ENCODE measurements around the gene ABHD16A. TPM values are rescaled to one million over a fixed set of nuclear protein-coding genes. Genes with fewer than 3 reads are reported as not detected.

Gene ABHD16A
- polyA plus RNA-seq, 1 donor = 60.7 TPM

DNA sequence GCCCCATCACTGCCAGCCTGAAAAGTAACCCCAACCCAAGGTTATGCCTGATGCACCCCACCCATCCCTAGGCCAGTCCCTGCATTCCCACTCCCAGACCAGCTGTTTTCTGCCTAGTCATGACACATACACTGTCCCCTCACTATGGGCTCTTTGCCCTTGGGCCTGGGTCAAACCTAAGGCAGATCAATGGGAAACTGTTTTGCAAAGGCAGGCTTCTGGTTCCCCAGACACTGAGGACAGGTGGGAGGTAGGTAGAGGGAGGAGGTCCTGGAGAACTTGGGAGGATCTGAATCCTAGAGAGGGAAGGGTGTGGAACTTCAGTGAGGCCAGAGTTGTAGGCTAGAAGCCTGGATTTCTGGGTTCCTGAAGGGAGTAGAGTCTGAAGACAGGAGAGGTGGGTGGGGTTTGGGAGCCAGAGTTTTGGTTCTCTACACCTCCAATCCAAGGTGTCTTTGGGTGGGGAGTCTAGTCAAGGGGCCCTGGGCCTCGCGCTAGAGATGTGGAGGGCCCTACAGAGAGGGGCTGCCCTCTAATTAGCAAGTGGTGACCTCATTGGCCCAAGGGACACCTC is 31.2 kb upstream of the ABHD16A start:
- no peak for DNase-seq

DNA sequence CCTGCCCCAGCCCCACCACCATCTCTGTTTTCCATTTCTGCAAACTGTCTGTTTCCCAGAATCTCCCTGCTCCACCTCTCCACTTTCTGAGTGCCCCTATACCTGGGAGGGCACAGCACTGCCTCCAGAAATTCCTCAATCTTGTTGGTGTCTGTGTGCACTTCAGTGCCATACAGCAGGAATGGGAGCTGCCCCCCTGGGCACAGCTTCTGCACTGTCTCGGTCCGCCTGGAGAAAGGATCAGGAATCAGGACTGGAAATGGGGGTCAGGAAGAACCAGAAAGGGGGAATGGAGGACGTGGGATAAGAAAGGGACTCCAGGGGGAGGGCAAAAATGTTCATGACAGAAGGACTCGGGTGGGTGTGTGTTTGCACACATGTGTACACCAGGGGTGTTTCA is 30.6 kb upstream of the ABHD16A start:
- DNase-seq = no peak

DNA sequence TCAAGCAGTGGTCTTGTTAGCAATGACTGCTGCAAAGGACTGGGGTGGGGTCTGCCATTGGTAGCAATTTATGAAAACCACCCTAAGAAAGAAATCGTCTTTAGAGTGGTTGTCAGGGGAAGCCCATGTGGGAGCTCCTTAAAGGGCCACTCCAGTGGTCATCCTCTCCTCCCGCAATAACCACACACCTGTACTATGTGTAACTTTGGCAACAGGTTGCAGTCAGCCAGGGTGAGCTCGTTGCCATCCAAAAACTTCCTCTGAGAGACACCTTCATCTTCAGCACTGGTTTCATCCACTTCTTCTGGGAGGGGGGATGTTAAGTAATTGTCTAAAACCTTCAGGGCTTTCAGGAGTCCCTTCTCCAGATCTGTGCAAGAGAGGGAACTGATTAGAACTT is 28.9 kb upstream of the ABHD16A start:
- no peak for DNase-seq

DNA sequence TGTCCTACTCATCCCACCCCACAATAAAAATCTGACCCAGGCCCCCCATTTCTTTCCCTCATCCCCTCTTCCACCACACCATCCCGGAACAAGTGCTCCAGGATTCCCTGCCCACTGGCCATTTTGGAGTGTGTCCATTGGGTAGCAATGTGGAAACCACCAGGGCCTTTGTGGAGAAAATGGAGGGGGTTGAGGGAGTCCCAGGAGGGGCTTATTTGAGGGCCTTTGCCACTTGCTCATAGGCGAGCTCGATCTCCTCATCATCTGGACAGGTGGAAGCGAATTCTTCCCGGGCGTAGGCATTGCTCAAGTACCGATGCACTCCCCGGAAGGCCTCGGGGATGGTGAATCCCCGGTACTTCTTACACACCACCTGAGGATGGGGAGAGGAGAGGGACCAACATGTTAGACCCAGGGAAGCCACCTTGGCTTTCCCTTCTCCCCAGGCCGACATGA is 27.5 kb upstream of the ABHD16A start:
- no peak for DNase-seq

DNA sequence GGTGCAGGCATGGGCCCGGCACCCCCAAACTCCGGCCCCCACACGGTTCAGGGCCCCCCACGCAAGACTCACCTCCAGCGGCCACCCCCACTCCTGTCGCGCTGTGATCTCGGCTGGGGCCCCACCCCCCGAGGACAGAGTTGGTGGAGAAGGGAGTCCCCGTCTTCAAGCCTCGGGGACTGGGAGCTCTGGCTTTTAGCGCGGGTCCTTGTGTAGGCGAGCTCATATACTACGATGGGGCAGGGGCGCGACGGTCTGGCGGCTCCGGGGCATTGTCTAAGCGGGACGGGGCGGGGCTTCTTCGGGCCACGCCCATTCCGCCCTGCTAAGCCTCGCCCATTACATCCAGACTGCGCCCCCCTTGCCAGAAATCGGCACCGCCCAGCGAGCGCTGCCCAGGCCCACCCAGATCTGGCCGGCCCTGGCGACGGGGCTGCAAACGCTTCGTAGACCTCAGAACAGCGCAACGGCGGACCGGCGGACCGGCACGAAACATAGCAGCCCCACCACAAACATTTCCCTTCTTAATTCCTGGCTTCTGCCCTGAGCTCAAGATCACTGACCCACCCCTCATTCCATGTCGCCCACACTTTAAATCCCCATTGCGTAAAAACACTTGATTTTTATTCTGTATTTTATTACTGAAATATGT is 27.0 kb upstream of the ABHD16A start:
- DNase-seq = peak; percentile 94

- DNase-seq = peak; percentile 94
Observed at GRCh38 chr6:31729515-31729978, 26.4 kb upstream of the ABHD16A start.

GRCh38 chr6:31728767-31729514 is 25.8 kb upstream of the ABHD16A start, which contains the start of gene DDAH2:
DDAH2 (minus strand) TSS chr6:31729299; CDS start chr6:31729161, 138 bp downstream.
- DNase-seq = no peak

- no peak for DNase-seq
Observed at GRCh38 chr6:31727717-31728671, 24.9 kb upstream of the ABHD16A start.

GRCh38 chr6:31727034-31727716 is 24.1 kb upstream of the ABHD16A start:
- DNase-seq = no peak

- no peak for DNase-seq
Observed at GRCh38 chr6:31725502-31726350, 22.6 kb upstream of the ABHD16A start.

DNA sequence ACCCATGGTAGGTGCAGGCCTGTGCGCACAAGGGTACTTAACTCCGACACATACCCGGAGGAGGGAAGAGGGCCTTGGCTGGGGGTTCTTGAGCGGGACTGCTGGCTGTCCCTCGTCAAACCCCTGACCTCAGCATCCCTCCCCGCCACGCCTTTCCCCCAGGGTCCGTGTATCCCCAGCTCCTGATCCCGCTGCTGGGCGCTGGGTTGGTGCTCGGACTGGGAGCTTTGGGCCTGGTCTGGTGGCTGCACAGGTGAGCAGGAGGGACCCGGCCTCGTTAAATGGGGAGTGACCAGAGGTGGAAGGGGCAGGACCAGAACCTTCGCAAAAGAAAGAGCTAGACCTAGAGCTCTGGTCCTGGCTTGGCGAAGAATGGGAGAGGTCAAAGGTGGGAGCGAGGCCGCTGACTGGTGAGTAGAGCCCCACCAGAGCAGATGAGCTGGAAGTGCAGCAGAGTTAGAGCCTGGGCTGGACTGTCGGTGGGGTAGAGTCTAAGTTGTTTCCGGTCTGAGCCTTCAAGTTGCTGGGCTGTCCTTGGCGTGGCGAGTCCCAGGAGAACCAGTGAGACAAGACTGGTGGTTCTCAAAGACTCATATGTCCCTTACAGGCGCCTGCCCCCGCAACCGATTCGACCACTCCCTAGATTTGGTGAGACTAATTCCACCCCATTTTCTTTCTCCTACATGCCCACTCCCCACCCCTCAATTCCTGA is 21.0 kb upstream of the ABHD16A start:
- no peak for DNase-seq

- no peak for DNase-seq
Observed at GRCh38 chr6:31723245-31723979, 20.3 kb upstream of the ABHD16A start, which contains the start of gene MPIG6B. MPIG6B (plus strand) TSS chr6:31723373; CDS start chr6:31723384, 11 bp downstream.

DNA sequence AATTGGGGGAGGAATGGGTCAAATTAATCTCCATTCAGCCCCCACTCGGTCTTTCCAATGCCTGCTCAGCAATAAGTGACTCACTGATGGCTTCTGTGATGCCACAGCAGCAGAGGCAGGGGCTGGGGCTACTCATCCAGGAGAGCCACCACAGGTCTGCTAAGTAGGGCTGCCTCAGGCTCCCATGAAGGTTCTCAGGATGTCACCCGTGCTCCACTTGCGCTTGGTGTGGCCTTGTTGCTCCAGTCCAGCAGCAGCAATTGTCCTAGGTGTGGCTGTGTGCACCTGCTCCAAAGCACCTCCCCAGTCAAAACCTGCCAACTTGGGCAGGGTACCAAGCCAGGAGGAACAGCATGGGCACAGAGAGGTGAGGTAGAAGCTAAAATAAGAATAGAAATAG is 19.0 kb upstream of the ABHD16A start:
- no peak for DNase-seq

GRCh38 chr6:31721351-31722020 is 18.4 kb upstream of the ABHD16A start, which contains the start of gene LY6G6C:
LY6G6C (minus strand) TSS chr6:31721746; CDS start chr6:31721679, 67 bp downstream.
- no peak for DNase-seq

GRCh38 chr6:31720196-31720770 is 17.2 kb upstream of the ABHD16A start:
- DNase-seq = no peak

DNA sequence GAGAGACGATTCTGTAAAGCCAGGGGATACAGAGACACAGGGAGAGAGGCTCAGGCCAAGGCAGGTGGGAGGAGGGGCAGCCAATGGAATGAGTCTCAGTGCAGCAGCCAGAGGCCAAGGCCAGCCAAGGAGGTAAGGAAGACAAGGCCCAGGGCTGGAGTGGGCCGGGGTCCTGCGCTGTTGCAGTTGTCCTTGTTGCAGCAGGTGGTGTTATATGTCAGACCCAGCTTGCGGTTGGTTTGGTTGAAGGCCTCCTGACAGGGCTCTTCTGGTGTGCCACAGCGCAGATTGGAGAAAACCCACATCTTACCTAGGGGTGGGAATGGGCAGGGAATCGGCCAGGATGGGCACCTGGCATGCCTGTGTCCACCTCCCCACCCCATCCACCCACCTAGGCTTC is 15.9 kb upstream of the ABHD16A start:
- DNase-seq = no peak

DNA sequence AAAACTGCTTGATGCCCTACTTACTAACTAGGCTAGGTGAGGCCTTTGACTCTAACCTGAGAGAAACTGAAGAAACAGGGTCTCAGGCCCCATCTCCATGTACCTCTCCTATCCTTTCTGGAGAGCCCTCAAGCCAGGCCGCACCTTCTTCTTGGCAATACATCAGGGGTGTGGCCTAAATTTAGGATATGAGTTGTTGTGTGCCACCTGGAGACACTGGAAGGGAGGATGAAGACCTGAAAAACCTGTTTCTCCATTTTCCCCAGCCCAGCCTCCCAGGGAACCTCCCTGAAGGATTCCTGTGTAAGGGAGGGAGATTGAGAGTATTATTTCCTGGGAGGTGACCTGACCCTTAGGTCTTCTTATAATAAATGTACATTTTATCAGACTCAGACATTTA is 15.1 kb upstream of the ABHD16A start:
- no peak for DNase-seq
